Left colon (tissue), 2 donors: Measurements from ENCODE around the gene ADIPOR2. TPM values are rescaled to one million over a fixed set of nuclear protein-coding genes. Genes with fewer than 3 reads are reported as not detected.
A peak's percentile ranks its signal among the peaks of the same experiment; 100 is the strongest.

ENCODE experiments used
- ATAC-seq: fragments of 200-7000 bp; cut with Tn5 transposase; one replicate; pipeline ENCODE4 v1.9.1; 2020; ENCODE audit warnings: mild to moderate bottlenecking, moderate library complexity
- DNase-seq, 2 donors: peaks; one replicate each; pipeline ENCODE4 v3.0.0-alpha.2; 2020
- intact Hi-C, 2 donors: fragments of 100-400 bp; cut with DNase I in 1 of 2; cut with micrococcal nuclease in 1 of 2; formaldehyde crosslinking; loops; one replicate each; pipeline versions ENCODE4 v1.11.2 to v1.14.0; 2022; cut with DNase I, micrococcal nuclease
- total RNA-seq, 2 donors: library from RNA; stranded (reverse); fragmentation: NEBNext Ultra II Directional; extraction: Animal tissue kit (Norgen Biotek cat#: 25700); gene quantifications; one replicate each; pipeline ENCODE4 v1.2.1, GENCODE V29; 2021
- donor health status: DM: no; HTN: no; CAD: no.
- donor health status: DM: yes; HTN: yes; CAD: no.

The ADIPOR2 gene
- total RNA-seq, 2 donors from 2014 or later = 100 to 111 TPM

DNA sequence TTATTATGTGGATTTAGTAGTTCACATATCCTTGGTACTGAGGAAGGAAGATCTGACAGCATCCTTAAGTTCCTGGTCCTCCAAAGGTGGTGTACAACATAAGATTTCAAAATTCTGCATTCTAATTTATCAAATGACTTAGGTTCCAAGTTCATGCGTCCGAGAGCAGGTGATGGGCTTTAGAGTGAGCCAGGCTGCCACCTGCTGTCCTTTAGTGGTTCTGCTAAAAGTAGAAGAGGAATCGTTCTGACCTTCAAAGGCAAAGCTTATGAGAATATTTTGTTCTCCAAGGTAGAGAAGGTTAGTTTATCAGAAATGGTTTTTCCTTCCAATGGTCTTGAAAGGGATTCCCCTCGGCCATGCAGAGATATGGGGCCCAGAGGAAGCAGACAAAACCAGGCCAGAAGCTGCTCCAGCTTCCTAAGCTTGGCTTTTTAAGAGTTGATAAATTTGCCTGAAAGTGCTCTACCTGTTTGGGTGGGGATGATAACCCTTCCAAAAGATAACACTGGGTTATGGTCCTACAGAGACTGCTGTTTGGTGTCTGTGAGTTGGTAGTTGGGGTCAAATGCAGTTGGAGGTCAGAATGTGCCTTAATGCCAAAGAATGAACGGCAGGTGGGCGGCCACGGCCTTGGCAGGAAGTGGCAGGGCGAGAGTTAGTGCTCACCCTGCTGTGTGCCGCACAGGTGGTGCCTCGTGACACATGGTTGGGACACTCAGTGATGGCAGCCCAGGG, 100.4 kb downstream of the ADIPOR2 start:
- intact Hi-C loops = loop anchor here (2.0 to 10.0 kb wide), 2 partner anchors 136 to 138 kb away; no protein-coding TSS in a partner anchor
- DNase-seq = peak; percentile 47 to 78
- peak; percentile 50 for ATAC-seq

DNA sequence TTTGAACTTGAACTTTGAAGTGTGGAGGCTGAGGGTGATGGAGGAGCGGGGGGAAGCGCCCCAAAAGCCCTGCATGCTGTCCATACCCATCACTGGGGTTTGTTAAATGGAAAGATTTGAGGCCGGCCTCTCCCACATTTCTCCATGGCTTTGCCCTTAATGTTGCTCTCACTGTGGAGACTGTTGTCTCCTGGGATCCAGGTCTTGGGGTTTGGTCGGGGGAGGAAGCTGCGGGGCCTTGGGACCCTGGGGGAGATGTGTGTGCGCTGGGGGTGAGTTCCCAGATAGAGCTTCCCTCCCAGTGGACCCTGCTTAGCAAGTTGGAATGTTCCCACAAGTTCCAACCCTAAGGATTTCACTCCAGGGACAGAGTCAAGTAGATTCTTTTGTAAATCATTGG, 101.5 kb downstream of the ADIPOR2 start:
- DNase-seq = no peak
- ATAC-seq = no peak
- intact Hi-C loops = loop anchor here in 1 of 2 donors (10.0 kb wide), 1 partner anchor 138 kb away; no protein-coding TSS in a partner anchor

GRCh38 chr12:1793426-1794210, 102.7 kb downstream of the ADIPOR2 start:
- DNase-seq (no peak), ATAC-seq (no peak)
- intact Hi-C loops = loop anchor here in 1 of 2 donors (10.0 kb wide), 1 partner anchor 139 kb away; no protein-coding TSS in a partner anchor

GRCh38 chr12:1794440-1795090, 103.7 kb downstream of the ADIPOR2 start:
- intact Hi-C loops = loop anchor here (5.0 to 10.0 kb wide), 3 partner anchors 140 to 238 kb away; no protein-coding TSS in a partner anchor
- no peak for DNase-seq
- ATAC-seq = no peak

GRCh38 chr12:1795221-1795784, 104.4 kb downstream of the ADIPOR2 start:
- ATAC-seq (no peak), DNase-seq (no peak)
- intact Hi-C loops = loop anchor here (5.0 to 10.0 kb wide), 3 partner anchors 141 to 237 kb away; no protein-coding TSS in a partner anchor

GRCh38 chr12:1795785-1796514, 105.1 kb downstream of the ADIPOR2 start:
- peak; percentile 88 for ATAC-seq
- intact Hi-C loops = loop anchor here (5.0 to 10.0 kb wide), 3 partner anchors 141 to 236 kb away; no protein-coding TSS in a partner anchor
- peak; percentile 94 to 95 for DNase-seq

- DNase-seq (peak in 1 of 2 donors; percentile 72), ATAC-seq (peak; percentile 64)
- intact Hi-C loops = loop anchor here (5.0 to 10.0 kb wide), 3 partner anchors 141 to 236 kb away; no protein-coding TSS in a partner anchor
Measured at GRCh38 chr12:1796515-1797010, 105.7 kb downstream of the ADIPOR2 start.

DNA sequence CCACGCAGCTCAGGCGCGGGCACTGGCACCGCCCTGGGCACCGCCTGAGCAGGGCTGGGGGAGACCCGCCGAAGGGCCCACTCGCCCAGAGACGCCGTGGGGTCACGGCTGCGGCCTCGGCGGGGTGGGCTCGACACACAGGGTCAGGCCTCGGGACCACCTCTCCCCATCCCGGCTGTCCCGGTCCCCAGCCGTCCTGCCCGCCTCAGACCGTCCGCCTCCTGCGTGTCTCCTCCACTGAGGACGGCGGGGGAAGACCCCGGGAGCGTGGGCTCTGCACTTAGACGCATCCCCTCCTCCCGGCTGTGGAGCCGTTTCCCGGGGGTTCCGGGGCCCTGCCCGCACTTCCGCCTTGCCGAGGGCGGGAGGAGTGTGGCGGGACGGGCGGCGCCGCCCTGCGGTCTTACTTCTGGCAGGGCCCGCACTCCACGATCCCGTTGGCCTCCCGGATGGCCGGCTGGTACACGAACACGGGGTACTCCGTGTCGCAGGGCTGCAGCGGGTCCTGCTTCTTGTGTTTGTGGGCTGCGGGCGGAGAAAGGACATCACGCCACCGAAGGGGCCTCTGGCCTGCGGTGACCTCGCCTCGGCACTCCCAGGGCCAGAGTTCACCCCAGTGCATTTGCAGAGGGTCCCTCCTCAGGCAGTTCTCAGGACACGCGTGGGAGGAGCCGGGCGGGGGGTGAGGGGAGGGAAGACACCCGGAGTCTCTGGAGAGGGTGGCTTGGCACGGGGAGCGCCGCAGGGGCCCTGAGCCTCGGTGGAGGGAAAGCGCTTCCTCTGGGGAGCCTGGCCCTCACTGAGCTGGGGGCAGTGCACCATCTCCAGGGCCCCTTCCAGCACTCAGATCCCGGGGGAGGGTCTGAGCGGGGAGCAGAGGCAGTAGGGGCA, 106.4 kb downstream of the ADIPOR2 start:
- intact Hi-C loops = loop anchor here (5.0 to 10.0 kb wide), 3 partner anchors 140 to 235 kb away; no protein-coding TSS in a partner anchor

GRCh38 chr12:1797991-1798640, 107.2 kb downstream of the ADIPOR2 start:
- intact Hi-C loops = loop anchor here (5.0 to 10.0 kb wide), 3 partner anchors 139 to 234 kb away; no protein-coding TSS in a partner anchor
- no peak for DNase-seq
- no peak for ATAC-seq

More for the DNA sequence above, 106.4 kb downstream of the ADIPOR2 start:
- DNase-seq (peak; percentile 73 to 85), ATAC-seq (peak; percentile 69)

DNA sequence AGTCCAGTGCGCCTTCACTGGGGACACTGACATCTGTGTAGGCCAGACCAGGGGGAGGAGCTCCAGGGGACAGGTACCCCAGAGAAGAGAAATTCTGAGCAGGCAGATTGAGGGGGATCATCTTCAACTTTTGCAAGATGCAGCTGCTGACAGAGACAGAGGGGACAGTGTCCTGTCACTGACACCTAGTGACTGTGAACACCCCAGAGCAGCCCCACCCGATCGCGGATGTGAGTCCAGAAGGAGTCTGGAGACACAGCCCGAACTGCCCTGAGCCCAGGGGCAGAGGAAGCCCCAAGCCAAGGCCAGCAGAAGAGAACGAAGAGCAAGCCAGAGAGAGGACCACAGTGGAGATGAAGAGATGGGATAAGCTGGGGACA, 107.8 kb downstream of the ADIPOR2 start:
- DNase-seq = no peak
- ATAC-seq = no peak
- intact Hi-C loops = loop anchor here (5.0 to 10.0 kb wide), 3 partner anchors 139 to 234 kb away; no protein-coding TSS in a partner anchor

DNA sequence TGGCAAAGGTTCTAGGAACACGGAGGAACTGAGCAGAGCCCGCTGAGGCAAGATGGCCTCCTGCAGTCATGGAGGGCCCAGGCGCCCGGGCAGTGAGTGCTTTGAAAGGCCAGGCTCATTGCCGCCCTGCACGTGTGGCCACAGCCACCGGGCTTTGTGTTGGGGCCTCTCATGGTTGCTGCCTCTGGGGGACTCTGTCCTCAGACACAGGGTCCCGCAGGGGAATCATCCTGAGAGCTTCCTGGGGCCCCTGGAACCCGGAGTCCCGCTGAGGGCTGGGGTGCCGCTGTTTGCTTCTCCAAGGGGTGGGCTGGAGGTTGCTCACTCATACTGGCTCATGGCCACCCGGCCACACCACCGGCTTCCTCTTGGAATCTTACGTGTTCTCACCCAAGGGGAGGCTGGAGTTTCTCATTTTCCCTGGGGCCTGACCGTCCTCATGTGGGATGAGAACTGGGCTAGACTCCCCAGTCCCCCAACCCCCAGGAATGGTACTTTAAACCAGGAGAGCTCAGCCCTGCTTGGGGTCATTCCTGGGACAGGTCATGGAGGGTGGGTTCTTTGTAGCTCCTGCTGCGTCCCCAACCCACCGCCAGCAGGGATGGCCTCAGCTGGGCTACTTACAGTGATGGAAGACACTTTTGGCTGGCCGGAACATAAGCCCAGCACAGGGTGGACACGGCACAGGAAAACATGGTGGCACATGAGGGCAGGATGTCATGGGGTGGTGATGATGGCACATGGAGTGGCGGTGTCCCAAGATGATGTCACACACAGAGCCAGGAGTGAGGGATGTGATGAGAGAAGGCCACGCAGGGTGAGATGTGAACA, 108.4 kb downstream of the ADIPOR2 start:
- intact Hi-C loops = loop anchor here (5.0 to 10.0 kb wide), 3 partner anchors 138 to 233 kb away; no protein-coding TSS in a partner anchor
- no peak for DNase-seq
- ATAC-seq = no peak

DNA sequence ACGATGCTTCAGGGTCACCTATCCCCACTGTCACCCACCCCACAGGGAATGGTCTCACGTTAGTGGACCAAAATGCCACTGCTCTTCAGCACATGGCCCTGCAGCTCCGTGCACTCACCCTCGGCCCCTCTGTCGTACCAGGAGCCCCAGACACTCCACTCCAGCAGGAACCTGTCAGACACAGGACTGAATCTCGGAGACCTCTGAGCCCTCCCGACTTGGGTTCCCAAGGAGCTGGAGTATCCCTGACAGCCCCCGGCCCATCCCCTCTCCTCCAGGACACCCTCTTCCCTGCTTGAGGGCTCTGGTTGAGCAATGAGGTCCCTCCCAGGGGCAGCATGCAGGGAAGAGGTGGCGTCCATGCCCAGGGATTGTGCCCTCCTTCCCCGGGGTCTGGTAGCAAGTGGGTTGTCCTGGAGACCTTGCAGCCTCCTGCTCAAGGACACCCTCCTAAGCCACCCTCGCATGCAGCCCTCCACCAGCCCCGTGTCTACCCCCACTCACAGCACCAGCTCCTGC, 109.1 kb downstream of the ADIPOR2 start:
- no peak for ATAC-seq
- peak in 1 of 2 donors; percentile 19 for DNase-seq
- intact Hi-C loops = loop anchor here (5.0 to 10.0 kb wide), 3 partner anchors 137 to 232 kb away; no protein-coding TSS in a partner anchor

GRCh38 chr12:1800401-1801302, 109.8 kb downstream of the ADIPOR2 start:
- intact Hi-C loops = no loop called here
- DNase-seq = peak; percentile 21 to 58
- ATAC-seq = no peak
